ENCODE results near the gene NEBL.

The NEBL gene

DNA sequence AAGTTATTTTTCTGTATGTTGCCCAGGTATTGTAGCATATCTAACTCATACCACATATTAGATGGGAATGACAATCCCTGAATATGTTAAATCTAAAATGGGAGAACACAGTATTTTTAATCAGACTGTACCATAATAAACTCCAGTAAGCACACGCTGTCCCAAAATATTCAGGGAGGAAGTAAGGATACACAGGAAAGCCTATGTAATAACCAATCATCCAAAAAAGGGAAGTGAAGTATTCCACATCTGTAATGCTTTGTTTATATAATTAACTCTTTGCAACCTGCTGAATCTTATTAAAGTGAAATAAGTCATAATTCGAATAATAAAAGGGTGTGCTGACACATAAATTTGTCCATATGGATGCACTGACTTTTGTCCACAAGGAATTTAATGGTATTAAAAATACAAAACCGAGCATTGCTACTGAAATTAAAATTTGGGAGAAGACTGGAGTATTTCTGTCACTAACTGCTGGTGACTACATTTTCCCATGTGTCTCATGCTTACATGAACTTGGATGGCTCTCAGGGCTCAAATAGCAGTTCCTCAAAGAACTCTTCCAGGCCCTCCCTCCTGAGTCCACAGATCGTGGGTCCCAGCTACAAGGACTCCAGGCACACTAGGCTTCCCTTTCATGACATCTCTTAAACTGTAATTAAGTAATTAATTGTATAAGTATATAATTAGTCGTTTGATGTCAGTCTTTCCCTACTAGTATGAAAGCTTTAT lies 120.6 kb downstream of the NEBL start:
- no peak for DNase-seq

DNA sequence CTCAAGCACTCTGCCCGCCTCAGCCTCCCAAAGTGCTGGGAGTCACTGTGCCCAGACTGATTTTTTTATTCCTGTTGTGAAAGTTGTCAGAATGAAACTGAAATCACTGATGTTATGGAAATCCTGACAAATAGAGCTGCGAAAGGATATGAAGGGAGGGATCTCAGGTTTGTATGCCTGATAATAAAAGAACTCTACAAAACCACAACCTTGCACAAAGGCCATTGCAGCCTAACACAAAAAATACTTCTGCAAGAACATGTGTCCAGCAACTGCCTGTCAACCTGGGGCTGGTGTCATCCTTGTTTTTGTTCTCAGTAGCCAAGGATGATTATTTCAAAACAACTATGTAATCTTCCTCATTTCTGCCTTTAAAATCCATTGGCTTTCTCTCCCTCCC lies 126.1 kb downstream of the NEBL start:
- no peak for DNase-seq

DNA sequence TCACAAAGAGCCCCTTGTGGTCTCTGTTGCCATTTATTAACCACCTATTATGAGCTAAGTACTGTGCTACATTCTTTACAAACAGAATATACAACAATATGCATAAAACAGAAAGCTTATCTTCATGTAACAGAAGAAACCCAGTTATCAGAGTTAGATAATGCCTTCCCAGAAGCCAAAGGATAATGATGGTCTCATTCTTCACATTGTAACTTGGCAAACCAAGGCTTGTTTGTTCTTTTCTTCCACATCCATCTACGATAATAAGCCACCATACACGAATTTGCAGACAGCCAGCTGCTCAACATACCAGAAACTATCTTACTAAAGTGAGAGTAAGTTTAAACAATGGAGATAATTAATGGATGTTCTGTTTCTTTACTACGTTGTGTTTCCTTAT lies 127.6 kb downstream of the NEBL start:
- no peak for DNase-seq

DNA sequence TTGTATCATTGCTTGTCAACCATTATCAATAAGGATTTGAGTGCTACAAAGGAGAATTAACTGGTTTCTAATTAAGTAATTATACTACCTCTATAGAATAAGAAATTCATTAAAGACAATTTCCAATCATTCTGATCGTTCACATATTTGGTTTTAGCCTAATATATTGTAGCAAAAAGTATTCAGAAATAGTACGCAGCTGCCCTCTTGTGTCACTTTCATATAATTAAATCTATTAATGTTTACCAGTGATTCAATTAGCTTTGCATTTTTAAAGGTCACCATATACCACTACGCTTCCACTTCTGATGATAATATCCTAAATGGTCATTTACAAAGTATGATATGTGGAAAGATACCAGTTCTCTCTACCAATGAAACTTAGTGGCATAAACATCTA lies 128.3 kb downstream of the NEBL start:
- no peak for DNase-seq

DNA sequence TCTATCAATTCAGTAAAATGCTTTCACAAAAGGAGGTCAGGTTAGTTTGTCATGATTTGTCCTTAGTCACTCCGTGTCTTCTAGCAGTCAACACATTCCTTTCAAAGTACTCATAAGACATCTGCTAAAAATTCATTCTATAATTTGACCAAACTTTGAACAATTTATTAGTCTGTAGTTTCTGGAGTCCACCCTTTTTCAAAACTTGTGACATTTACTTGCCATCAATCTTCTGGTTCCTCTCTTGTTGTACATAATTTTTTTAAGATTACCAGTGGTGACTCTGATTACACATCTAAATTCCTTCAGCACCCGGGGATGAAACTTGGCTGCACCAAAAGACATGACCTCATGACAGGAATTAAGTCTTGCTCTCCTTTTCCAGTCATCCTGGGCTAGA lies 130.1 kb downstream of the NEBL start:
- no peak for DNase-seq

DNA sequence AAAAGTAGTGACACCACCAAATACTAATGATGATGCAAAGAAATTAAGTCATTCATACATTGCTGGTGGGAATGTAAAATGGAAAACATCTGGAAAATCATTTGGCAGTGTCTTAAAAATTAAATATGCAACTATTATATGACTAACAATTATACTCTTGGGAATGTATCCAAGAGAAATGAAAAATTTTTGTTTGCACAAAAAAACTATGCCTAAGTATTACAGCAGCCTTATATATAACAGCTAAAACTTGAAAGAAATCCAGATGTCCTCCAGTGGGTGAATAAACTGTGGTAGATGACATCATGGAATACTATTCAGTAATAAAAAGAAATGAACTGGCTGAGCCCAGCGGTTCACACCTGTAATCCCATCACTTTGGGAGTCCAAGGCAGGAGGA lies 132.0 kb downstream of the NEBL start:
- no peak for DNase-seq

DNA sequence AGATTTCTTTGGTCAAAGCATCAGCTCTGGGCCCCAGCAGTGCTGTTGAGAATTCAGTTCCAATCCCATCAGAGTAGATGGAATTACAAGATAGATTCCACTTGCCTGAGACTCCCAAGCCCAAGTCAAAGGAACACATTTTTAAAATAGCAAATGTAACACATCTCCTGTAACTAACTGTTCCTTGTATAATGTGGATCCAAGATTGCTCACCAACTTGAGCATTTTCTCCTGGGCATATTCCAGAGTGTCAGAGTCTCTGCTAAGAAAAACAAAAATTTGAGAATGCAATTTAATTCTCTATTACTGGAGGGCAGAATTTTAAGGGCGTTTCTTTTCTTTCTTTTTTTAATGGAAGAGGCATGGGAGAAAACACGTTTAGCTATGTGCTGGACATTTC lies 136.7 kb downstream of the NEBL start:
- no peak for DNase-seq

DNA sequence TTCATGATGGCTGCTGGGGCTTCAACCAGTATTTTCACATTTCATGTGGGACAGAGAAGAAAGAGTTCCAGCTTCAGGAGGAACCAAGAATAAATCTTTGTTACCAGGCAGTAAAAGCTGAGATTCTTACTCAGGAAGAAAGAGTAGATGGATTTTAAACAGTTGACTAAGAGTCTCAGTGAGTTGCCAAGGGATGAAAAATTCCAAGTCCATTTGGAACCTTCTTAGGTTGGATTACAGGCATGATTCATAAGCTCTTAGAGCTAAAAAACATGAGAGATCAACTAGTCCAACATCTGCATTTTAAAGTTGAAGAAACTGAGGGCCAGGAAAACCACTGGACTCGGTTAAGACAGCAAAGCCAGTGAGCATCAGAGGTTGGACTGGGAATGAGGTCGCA lies 148.6 kb downstream of the NEBL start:
- DNase-seq: no peak

DNA sequence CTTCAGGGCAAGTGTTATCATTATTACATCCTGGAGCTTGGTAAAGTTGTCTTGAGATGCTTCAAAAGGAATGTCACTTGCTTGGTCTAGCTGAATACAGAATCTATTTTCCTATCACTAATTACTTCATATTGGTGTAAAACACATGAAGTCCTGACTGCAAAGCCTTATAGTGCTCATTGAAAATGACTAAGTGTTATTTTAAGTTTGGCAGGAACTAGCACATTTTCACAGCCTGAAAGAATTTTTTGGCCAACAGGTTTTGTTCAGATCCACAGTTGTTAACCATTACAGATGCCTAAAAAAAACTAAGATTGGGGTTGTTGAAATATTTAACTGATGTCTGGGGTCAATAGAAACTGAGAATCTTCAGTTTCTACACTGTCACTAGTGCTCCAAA lies 149.3 kb downstream of the NEBL start:
- no peak for DNase-seq

DNA sequence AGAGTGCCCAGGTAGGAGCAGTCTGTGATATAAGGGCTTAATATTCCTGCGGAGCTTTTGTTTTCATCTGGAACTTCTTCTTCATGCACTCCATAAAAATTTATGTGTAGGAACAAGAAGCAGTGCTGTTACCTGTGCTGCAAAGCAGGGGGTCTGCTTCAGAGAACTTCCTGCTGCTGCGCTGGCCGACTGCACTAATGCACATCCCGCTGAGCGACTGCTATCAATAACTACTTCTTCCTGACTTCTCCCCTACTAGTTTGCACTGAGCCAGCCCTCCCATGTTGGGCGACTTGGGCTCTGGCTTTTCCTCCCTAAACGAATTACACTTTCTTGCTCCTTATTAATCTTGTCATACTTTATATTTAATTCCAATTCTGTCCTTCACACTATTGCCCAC lies 150.3 kb downstream of the NEBL start:
- no peak for DNase-seq

DNA sequence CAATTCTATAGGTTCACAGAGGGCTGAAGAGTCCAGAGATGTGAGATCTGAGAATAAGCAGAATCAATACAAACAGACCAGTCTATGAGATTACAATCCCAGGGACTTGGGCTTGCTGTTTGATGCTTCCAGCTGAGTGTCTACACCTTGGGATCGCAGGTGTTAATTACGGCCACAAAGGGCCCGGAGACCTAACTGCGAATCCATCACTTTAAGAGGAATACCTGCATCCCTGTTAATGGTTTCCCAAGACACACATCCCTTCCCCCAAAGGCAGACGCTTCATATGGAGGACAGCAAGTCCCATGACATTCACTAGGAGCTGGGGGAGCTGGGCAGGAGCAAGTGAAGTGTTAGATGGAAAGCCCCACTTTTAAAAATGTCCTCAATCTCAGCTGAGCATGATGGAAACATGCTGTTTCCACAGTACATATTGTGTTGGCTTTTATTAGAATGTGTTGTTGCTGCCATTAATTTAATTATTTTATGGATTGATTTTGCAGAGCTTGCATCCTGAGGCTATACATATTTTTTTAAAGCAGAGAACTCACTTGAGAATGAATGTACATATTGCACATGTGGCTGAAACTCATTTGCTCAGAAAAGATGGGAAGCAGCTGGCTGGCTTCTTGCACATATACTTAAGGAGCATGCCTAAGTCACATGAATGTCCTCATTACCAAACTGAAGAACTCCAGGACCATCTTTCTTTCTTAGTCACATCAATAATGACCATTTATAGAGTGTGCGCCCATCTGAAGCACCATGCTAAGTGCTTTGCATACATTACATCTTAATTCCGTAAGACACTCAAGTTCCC lies 151.3 kb downstream of the NEBL start:
- no peak for DNase-seq

DNA sequence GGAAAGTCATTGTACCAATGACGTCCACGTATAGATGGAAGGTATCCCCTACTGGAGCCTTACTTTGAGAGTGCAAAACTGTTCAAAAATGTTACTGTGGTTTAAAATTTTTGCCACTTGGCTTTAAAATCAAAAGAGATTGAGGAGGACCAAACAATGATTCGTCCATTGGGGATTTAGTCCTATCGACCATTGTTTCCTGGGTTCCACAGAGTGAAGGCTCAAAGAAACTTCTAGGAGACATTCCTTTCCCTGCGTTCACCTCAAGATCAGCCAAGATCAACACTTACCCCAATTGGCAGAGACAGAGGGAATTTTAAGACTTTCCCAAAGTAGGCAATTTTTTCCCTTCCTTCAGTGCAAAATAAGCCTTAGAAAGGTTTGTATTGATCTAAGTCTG lies 152.3 kb downstream of the NEBL start:
- no peak for DNase-seq

DNA sequence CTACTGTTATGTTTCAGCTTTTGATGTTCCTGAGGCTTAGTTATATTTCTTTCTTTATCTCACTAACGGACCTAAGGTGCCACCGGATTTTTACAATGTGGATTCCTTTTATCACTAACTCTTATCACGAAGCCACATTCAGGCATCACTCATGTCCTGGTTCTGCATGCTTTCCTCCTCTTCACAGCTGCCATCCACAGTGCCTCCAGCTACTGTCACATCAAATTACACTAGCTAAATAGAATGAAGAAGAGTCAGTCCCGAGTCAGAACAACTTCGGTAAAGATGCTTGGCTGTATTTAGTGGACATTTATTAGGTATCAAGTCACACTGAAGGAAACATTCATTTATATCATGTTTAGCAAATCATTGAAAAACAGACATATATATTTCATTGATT lies 153.2 kb downstream of the NEBL start:
- no peak for DNase-seq

DNA sequence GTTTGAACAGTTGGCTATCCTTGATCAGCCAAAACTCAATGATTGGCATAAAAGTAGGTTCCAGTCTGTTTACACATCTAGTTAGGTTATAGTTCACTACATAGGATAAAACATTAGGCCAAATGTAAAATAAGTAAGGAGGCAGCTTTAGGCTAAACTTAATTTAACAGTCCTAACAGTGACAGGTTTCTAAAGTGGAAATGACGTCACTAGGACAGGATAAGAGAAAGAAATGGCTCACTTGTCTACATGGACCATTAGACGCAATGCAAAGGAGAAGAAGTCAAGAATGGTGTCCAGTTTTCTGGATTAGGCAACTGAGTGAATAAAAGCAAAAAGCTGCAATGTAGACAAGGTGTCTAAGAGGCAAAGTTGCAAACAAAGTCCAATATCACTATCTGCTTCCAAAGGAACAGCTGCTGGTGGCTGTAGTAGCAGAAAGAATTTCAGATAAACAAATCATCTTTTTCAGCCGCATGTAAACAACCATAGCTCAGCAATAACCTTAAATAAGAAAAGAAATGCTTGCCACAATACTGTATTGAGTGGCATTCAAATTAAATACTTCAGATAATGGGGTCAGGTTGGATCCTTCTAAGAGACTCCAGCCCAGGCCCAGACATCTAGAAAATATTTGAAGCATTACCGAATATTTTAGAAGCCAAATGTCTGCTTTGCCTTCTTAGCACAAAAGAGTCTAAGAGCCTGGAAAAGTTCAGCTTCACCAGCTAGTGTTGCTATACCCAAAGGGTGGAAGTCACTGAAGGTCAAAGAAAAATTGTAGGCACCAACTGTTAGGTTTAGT lies 154.2 kb downstream of the NEBL start:
- no peak for DNase-seq

DNA sequence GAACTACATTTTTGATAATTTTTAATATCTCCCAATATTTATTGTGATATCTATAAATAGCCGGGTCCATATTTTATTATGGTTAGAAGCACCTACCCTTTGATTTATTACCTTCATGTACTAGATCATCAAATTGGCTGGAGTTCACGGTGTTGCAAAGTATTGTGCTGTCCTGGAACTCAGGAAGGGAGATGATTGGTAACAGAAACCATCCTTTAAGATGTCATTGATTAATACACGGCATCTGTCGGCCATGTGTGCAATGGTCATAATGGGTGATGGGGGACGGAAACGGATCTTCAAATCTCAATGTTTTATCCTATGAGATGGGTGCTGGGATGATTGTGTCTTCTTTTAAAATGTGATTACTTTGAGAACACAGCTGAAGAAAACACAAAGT lies 157.0 kb downstream of the NEBL start:
- DNase-seq: no peak

DNA sequence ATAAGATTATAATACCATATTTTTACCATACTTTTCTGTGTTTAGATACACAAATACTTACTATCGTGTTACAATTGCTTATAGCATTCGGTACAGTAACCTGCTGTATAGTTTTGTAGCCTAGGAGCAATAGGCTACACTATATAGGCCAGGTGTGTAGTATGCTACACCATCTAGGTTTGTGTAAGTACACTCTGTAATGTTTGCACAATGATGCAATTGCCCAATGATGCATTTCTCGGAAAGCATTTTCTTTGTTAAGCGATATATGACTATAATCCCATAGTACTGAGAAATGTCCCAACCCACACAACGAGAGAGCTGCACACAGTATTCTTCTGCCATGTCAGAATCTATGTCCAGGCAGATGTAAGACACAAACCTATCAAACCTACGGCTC lies 160.0 kb downstream of the NEBL start:
- DNase-seq: no peak
